ENCODE data around the gene ACTR2.
"Not testable (repeated sequence)": the region's sequence is repeated elsewhere in the genome, so short reads cannot be mapped to it uniquely, and the experiment has no call there.

ACTR2 gene

GRCh38 chr2:65227456-65228262 lies at the start of gene ACTR2:
Gene ACTR2, plus strand, starts transcription at chr2:65227831. Its CDS starts 79 bp downstream, at chr2:65227910.
- H3K4me1 Mint-ChIP-seq (ENCODE audit: low read depth) = peaks cover 26% of the 10 kb centered on the region
- peaks cover 11% of the 10 kb centered on the region for H3K36me3 Mint-ChIP-seq (ENCODE audit: low read depth)
- peak within 1 kb of the TSS; percentile 98 for H3K27ac Mint-ChIP-seq
- peak within 1 kb of the TSS; percentile 92 for H3K4me3 Mint-ChIP-seq
- H3K27me3 Mint-ChIP-seq (ENCODE audit: low read depth) = no peaks in the 10 kb centered on the region
- H3K9me3 Mint-ChIP-seq = no peaks in the 10 kb centered on the region

- Mint-ChIP-seq H3K36me3 (ENCODE audit: low read depth) (no peaks in the 10 kb centered on the region), H3K9me3 (no peaks in the 10 kb centered on the region), H3K4me1 (ENCODE audit: low read depth) (peaks cover 6% of the 10 kb centered on the region), H3K27ac (no peak overlapping the region), H3K27me3 (ENCODE audit: low read depth) (peaks cover 24% of the 10 kb centered on the region), H3K4me3 (no peak overlapping the region)
Measured at GRCh38 chr2:65182570-65182969, 45.1 kb upstream of the ACTR2 start.

GRCh38 chr2:65183406-65183805 lies 44.2 kb upstream of the ACTR2 start:
- not testable (repeated sequence) for H3K27ac Mint-ChIP-seq

GRCh38 chr2:65185012-65185411 lies 42.6 kb upstream of the ACTR2 start:
- H3K4me3 Mint-ChIP-seq = no peak overlapping the region
- peaks cover 6% of the 10 kb centered on the region for H3K4me1 Mint-ChIP-seq (ENCODE audit: low read depth)
- no peaks in the 10 kb centered on the region for H3K36me3 Mint-ChIP-seq (ENCODE audit: low read depth)
- peaks cover 27% of the 10 kb centered on the region for H3K27me3 Mint-ChIP-seq (ENCODE audit: low read depth)
- H3K9me3 Mint-ChIP-seq = no peaks in the 10 kb centered on the region
- no peak overlapping the region for H3K27ac Mint-ChIP-seq

More at GRCh38 chr2:65183406-65183805, 44.2 kb upstream of the ACTR2 start:
- H3K4me3 Mint-ChIP-seq; H3K4me1 Mint-ChIP-seq (ENCODE audit: low read depth); H3K9me3 Mint-ChIP-seq; H3K36me3 Mint-ChIP-seq (ENCODE audit: low read depth): not testable (repeated sequence)
- peaks cover 24% of the 10 kb centered on the region for H3K27me3 Mint-ChIP-seq (ENCODE audit: low read depth)

- Mint-ChIP-seq H3K27me3 (ENCODE audit: low read depth) (peaks cover 23% of the 10 kb centered on the region), H3K36me3 (ENCODE audit: low read depth) (no peaks in the 10 kb centered on the region), H3K4me3 (no peak overlapping the region), H3K27ac (no peak overlapping the region), H3K4me1 (ENCODE audit: low read depth) (peaks cover 6% of the 10 kb centered on the region), H3K9me3 (no peaks in the 10 kb centered on the region)
Measured at GRCh38 chr2:65186093-65186868, 41.4 kb upstream of the ACTR2 start.

GRCh38 chr2:65186872-65187851 lies 40.5 kb upstream of the ACTR2 start:
- Mint-ChIP-seq H3K27me3 (ENCODE audit: low read depth) (peaks cover 26% of the 10 kb centered on the region), H3K4me1 (ENCODE audit: low read depth) (peaks cover 6% of the 10 kb centered on the region), H3K36me3 (ENCODE audit: low read depth) (no peaks in the 10 kb centered on the region), H3K9me3 (no peaks in the 10 kb centered on the region), H3K27ac (no peak overlapping the region), H3K4me3 (no peak overlapping the region)

GRCh38 chr2:65193446-65193845 lies 34.2 kb upstream of the ACTR2 start:
- Mint-ChIP-seq H3K4me3 (no peak overlapping the region), H3K27ac (no peak overlapping the region), H3K4me1 (ENCODE audit: low read depth) (no peaks in the 10 kb centered on the region), H3K36me3 (ENCODE audit: low read depth) (no peaks in the 10 kb centered on the region), H3K9me3 (no peaks in the 10 kb centered on the region), H3K27me3 (ENCODE audit: low read depth) (peaks cover 33% of the 10 kb centered on the region)

- H3K9me3 Mint-ChIP-seq = no peaks in the 10 kb centered on the region
- H3K4me3 Mint-ChIP-seq = no peak overlapping the region
- H3K4me1 Mint-ChIP-seq (ENCODE audit: low read depth) = no peaks in the 10 kb centered on the region
- H3K36me3 Mint-ChIP-seq (ENCODE audit: low read depth) = no peaks in the 10 kb centered on the region
- peaks cover 17% of the 10 kb centered on the region for H3K27me3 Mint-ChIP-seq (ENCODE audit: low read depth)
- H3K27ac Mint-ChIP-seq = no peak overlapping the region
Measured at GRCh38 chr2:65198737-65199136, 28.9 kb upstream of the ACTR2 start.

- H3K9me3 Mint-ChIP-seq = no peaks in the 10 kb centered on the region
- H3K4me3 Mint-ChIP-seq = no peak overlapping the region
- peaks cover 17% of the 10 kb centered on the region for H3K27me3 Mint-ChIP-seq (ENCODE audit: low read depth)
- H3K27ac Mint-ChIP-seq = no peak overlapping the region
- no peaks in the 10 kb centered on the region for H3K36me3 Mint-ChIP-seq (ENCODE audit: low read depth)
- no peaks in the 10 kb centered on the region for H3K4me1 Mint-ChIP-seq (ENCODE audit: low read depth)
Measured at GRCh38 chr2:65199166-65199565, 28.5 kb upstream of the ACTR2 start.

- Mint-ChIP-seq H3K36me3 (ENCODE audit: low read depth) (no peaks in the 10 kb centered on the region), H3K4me3 (no peak overlapping the region), H3K4me1 (ENCODE audit: low read depth) (no peaks in the 10 kb centered on the region), H3K27me3 (ENCODE audit: low read depth) (peaks cover 17% of the 10 kb centered on the region), H3K27ac (no peak overlapping the region), H3K9me3 (no peaks in the 10 kb centered on the region)
Measured at GRCh38 chr2:65199891-65200290, 27.7 kb upstream of the ACTR2 start.

- no peaks in the 10 kb centered on the region for H3K9me3 Mint-ChIP-seq
- H3K4me1 Mint-ChIP-seq (ENCODE audit: low read depth) = no peaks in the 10 kb centered on the region
- peaks cover 17% of the 10 kb centered on the region for H3K27me3 Mint-ChIP-seq (ENCODE audit: low read depth)
- no peak overlapping the region for H3K4me3 Mint-ChIP-seq
- H3K36me3 Mint-ChIP-seq (ENCODE audit: low read depth) = no peaks in the 10 kb centered on the region
- no peak overlapping the region for H3K27ac Mint-ChIP-seq
Measured at GRCh38 chr2:65204461-65205210, 23.0 kb upstream of the ACTR2 start.

- Mint-ChIP-seq H3K9me3 (no peaks in the 10 kb centered on the region), H3K4me1 (ENCODE audit: low read depth) (no peaks in the 10 kb centered on the region), H3K36me3 (ENCODE audit: low read depth) (no peaks in the 10 kb centered on the region), H3K27me3 (ENCODE audit: low read depth) (peaks cover 4% of the 10 kb centered on the region), H3K4me3 (no peak overlapping the region), H3K27ac (no peak overlapping the region)
Measured at GRCh38 chr2:65212115-65212514, 15.5 kb upstream of the ACTR2 start.

GRCh38 chr2:65212619-65213018 lies 15.0 kb upstream of the ACTR2 start:
- Mint-ChIP-seq H3K4me3 (no peak overlapping the region), H3K4me1 (ENCODE audit: low read depth) (no peaks in the 10 kb centered on the region), H3K9me3 (no peaks in the 10 kb centered on the region), H3K36me3 (ENCODE audit: low read depth) (no peaks in the 10 kb centered on the region), H3K27me3 (ENCODE audit: low read depth) (peaks cover 4% of the 10 kb centered on the region), H3K27ac (no peak overlapping the region)

GRCh38 chr2:65213035-65213434 lies 14.6 kb upstream of the ACTR2 start:
- Mint-ChIP-seq H3K36me3 (ENCODE audit: low read depth) (no peaks in the 10 kb centered on the region), H3K4me3 (no peak overlapping the region), H3K27ac (no peak overlapping the region), H3K4me1 (ENCODE audit: low read depth) (no peaks in the 10 kb centered on the region), H3K9me3 (no peaks in the 10 kb centered on the region), H3K27me3 (ENCODE audit: low read depth) (peaks cover 4% of the 10 kb centered on the region)
